GM18951 (cell line): ENCODE measurements around the gene ZNF468.
"Not testable (repeated sequence)": the region's sequence is repeated elsewhere in the genome, so short reads cannot be mapped to it uniquely, and the experiment has no call there.

Source experiments
- POLR2A ChIP-seq: IDR thresholded peaks from 4 replicates; pipeline ENCODE4 v1.6.1; 2011; ENCODE audit warnings: mild to moderate bottlenecking; ENCODE audit not compliant: insufficient read length, insufficient read depth; ENCODE audit errors: extremely low read depth
- in situ Hi-C: fragments of 300-500 bp; cut with MboI; formaldehyde crosslinking; loops from one replicate; pipeline ENCODE4 v1.12.0; 2022; ENCODE audit warnings: low sequenced_read_pairs, mixed read lengths, inconsistent platforms; ENCODE audit not compliant: unreplicated experiment

ZNF468 gene

DNA sequence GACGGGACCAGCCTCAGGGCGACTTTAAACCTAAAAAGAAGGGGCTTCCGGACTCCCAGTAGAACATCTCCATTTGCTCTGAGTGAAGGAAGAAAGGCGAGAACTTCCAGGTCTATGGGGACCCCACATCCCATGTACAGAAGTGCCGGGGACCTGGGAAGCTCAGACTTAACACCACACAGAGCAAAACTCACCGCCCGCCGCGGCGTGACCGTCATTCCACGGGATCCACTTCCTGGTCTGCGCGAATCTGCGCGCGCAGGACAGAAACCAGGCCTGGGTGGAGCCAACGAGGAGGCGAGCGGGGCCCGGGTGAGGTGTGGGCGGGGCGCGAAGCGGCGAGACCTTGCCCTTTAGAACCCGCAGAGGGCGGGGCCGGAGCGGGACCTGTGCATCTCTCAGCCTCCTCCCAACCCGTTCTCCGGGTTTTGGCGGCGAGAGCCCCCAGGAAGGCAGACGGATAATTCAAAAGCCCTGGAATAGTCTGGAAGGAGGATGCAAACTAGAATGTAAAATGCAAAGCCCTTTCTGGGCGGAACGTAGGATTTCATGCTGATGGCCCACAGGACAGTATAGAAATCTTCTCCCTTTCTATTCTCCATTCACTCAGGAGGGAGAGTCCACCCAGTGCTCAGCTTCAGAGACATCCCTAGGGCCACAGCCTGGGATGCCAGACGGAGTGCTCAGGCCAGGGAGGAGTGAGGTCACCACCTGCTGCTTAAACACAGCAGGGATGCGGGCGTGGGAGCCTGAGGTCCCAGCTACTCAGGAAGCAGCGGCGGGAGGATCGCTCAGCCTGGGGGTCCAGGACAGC lies at the start of gene ZNF468:
ZNF468 (minus strand) TSS at position 242 of the 814 bp plus-strand sequence. CDS start 3,347 bp downstream, outside the sequence.
- in situ Hi-C loops: not testable (repeated sequence)
- TF ChIP-seq POLR2A: peak; percentile 76

DNA sequence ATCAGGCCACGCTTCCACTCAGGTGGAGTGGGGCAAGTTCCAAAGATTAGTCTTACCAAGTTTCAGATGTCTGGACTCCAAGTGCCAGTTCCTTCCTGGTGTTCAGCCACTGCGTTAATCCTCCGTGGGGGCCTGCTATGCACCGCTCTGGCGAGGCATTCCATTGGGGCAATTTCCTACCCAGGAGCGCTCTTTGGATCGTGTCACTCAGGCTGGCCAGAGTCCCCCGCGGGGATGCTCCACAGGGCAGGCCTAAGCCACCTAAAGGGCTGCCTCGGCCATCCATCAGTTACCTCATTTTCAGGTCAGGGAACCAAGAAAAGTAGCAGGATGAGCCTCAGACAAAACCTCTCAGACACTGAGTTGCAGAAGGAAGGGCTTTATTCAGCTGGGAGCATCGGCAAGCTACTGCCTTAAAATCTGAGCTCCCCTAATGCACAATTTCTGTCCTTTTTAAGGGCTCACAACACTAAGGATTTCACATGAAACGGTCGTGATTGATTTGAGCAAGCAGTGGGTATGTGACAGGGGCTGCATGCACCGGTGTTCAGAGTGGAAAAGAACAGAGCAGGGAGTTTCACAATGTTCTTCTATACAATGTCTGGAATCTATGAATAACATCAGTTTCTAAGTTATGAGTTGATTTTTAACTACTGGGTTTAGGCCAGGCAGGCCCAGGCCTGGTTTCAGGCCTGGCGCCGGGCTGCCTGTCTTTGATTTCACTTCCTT lies 46.8 kb upstream of the ZNF468 start:
- in situ Hi-C loops: not testable (repeated sequence)

DNA sequence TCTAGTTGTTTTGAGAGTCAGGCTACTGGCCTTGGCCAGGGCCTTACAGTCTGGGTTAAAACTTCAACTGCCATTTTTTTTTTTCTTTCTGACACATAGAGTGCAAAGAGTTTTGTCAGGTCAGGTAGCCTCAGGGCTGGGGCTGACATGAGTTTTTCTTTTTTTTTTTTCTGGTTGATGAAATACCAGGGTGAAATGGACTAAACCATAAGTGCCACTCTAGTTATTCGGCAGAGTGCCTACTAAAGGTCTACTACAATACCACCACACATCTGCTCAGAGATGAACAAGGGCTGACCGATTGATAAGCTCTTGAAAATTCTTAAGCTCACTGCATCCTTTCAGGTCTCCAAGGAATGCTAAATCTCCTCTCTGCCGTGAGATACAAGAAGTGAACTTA lies 44.4 kb upstream of the ZNF468 start:
- no peak for TF ChIP-seq POLR2A
- in situ Hi-C loops: no loop called here

DNA sequence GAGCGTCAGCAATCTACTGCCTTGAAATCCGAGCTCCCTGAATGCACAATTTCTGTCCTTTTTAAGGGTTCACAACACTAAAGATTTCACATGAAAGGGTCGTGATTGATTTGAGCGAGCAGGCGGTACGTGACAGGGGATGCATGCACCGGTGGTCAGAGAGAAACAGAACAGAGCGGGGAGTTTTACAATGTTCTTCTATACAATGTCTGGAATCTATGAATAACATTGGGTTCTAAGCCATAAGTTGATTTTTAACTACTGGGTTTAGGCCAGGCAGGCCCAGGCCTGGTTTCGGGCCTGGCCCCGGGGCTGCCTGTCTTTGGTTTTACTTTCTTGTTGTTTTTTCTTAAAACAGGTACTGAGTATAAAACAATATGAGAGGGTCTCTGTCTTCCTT lies 41.2 kb upstream of the ZNF468 start:
- in situ Hi-C loops: not testable (repeated sequence)

DNA sequence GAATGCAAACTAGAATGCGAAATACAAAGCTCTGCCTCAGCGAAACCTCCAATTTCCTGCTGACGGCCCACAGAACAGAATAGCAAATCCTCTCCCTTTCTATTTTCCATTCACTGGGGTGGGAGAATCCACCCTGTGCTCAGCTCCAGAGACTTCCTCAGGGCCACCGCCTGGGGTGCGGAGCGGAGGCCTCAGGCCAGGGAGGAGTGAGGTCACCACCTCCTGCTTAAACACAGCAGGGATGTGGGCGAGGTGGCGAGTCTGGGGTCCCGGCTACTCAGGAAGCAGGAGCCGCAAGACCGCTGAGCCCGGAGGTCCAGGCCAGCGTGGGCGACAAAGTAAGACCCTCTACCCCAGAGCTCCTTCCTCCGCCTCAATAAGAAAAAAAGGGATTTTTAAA lies 40.7 kb upstream of the ZNF468 start:
- TF ChIP-seq POLR2A: no peak

DNA sequence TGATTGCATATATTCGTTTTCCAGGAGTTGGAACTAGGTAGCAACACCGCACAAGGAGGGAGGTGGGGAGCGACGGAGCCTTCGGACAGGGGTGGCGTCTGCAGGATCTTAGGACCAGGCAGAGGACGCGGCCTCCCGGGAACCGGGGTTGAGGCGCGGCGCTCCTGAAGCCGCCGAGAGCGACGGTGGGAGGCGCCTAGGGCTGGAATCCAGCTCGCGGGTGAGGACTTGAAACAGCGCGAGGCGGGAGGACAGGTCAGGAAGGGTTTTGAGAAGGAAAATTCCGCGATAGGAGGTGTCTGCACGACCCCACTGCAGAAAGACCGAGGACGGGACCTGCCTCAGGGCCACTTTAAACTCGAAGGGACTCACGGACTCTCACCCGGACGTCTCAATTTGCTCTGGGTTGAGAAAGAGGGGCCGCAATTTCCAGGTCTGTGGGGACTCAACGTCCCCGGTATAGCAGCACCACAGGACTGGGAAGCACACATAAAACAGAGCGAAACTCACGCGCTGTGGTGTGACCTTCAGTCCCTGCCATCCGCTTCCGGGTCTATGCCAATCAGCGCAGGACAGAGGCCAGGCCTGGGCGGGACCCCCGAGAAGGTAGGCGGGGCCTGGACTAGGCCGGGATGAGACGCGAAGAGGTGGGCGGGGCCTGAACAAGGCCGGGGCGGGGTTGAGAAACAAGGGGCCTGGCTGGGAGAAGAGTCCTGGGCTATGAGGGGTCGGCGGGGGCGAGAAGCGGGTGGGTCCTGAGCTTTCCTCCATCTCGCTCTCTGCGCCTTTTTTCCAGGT lies 39.9 kb upstream of the ZNF468 start, which contains the start of gene ZNF320:
ZNF320 (minus strand) TSS at position 498 of the 798 bp plus-strand sequence. CDS start 7,380 bp downstream, outside the sequence.
- TF ChIP-seq POLR2A: peak; percentile 86
- in situ Hi-C loops: no loop called here

More for the DNA sequence above, 40.7 kb upstream of the ZNF468 start:
- in situ Hi-C loops: no loop called here

DNA sequence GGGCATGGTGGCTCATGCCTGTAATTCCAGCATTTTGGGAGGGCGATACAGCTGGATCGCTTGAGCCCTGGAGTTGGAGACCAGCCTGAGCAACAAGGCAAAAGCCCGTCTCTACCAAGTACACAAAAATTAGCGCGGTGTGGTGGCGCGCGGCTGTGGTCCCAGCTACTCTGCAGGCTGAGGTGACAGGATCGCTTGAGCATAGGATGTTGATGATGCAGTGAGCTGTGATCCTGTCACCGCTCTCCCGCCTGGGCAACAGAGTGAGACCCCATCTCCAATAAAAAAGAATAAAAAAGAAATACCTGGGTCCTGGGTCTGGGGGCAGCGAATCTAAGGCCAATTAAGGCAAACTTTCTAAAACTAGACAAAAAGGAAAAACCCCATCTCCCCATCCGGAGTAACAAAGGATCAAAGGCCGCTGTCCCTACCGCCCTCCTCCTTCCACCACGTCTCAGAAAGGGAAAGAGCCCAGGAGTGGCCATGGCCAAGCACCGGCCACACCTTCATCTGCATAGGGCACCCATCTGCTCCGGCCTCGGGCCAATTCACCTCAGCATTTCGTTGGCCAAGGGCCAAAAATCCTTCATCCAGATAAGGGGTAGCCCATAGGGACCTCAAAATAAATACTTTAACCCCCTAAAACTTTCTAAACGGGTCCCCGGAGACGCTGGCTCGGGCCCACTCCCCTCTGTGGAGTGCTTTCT lies 39.2 kb upstream of the ZNF468 start:
- in situ Hi-C loops: no loop called here
- TF ChIP-seq POLR2A: no peak

DNA sequence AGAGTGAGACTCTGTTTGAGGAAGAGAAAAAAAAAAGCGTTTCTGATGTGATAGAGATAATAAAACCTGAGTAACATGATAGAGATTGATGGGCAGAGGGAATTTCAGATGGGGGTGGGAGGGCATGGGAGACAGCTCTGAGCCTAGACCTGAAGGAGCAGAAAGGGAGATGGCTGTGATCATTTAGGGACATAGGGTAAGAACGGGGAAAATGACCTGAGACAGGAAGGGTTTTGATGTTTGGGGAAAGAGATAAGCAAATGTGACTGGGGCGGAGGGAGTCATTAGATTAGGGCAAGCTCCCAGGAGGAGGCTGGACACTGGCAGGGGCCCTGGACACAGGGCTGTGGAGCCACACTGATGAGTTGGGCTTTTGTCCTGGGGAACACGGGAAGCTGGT lies 33.9 kb upstream of the ZNF468 start:
- no peak for TF ChIP-seq POLR2A
- in situ Hi-C loops: no loop called here

DNA sequence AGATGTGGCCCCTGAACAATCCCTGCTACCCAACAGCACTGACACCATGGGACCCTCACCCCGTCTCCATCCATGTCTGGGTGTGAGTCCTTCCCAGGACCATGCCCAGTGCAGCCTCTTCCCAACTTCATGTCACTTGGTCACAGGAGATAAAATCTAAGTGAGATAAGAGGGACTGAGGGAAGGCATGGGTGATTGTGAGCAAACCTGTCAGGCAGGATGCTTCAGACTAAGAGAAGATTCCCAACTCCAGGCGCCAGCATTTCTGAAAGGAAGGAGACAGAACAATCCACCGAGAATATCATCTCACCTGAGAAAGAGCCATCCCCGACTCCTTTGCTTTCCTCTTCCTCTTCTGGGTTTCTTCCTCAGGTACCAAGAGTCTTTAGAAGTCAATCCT lies 32.5 kb upstream of the ZNF468 start:
- in situ Hi-C loops: no loop called here
- TF ChIP-seq POLR2A: no peak

DNA sequence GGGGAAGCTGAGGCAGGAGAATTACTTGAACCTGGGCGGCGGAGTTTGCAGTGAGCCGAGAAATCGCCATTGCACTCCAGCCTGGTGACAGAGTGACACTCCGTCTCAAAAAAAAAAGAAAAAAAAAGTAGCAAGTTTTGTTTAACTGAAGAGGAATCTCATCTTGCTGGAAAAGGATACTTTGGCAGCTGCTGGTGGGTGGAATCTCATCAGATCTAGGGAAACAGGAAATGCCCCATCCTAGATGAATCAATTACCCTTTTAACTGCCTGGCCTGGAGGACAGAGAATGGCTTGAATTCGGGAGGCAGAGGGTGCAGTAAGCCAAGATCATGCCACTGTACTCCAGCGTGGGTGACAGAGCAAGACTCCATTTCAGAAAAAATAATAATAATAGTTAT lies 31.7 kb upstream of the ZNF468 start:
- TF ChIP-seq POLR2A: no peak
- in situ Hi-C loops: no loop called here

DNA sequence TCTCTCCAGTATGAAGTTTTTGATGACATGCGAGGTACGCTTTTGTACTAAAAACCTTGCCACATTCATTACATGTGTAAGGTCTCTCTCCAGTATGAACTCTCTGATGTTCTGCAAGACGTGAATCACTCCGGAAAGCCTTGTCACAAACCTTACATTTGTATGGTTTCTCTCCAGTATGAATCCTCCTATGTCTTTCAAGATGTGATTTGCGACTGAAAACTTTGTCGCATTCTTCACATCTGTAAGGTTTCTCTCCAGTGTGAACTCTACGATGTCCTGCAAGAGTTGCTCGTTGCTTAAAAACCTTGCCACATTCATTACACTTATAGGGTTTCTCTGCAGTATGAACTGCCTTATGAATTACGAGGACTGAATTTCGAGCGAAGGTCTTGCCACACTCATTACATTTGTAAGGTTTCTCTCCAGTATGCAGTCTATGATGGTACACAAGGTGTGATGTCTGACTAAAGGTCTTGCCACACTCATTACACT lies 23.5 kb upstream of the ZNF468 start:
- TF ChIP-seq POLR2A: no peak
- in situ Hi-C loops: no loop called here

DNA sequence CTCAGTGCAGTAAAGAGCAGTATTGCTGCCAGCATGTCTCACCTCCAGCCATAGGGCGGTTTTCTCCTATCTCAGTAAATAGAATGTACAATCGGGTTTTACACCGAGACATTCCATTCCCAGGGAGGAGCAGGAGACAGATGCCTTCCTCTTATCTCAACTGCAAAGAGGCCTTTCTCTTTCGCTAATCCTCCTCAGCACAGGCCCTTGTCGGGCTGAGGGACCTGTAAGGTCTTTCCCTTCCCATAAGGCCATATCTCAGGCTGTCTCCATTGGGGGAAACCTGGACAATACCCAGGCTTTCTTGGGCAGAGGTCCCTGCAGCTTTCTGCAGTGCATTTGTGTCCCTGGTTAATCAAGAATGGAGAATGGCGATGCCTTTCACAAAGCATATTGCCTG lies 15.6 kb upstream of the ZNF468 start:
- in situ Hi-C loops: not testable (repeated sequence)

DNA sequence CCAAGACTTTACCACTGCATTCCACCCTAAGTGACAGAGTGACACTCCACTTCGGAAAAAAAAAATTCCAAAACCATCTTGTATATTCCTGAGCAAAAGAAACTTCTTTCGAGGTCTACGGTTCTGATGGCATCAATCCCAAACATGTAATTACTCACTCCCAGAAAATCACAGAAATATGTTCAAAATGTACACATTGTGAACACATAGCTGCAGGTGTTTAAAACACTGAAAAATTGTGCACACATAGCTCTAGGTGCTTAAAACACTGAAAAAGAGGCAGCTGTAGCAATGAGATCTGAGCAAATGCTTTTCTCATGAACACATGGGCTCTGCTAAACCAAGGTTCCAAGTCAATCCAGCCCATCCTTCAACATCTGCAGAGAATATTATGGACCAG lies 14.0 kb upstream of the ZNF468 start:
- TF ChIP-seq POLR2A: no peak
- in situ Hi-C loops: no loop called here

DNA sequence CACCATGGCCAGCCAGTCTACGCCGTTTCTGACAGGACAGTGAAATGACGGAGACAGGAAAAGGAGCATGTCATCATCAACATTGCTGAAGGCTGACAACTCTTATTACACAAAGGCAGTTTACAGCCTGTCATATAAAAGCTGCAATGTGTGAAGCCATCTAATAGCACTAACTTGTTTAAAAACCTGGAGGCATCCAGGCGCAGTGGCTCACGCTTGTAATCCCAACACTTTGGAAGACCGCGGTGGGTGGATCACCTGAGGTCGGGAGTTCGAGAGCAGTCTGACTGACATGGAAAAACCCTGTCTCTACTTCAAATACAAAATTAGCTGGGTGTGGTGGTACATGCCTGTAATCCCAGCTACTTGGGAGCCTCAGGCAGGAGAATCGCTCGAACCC lies 10.6 kb upstream of the ZNF468 start:
- in situ Hi-C loops: not testable (repeated sequence)

DNA sequence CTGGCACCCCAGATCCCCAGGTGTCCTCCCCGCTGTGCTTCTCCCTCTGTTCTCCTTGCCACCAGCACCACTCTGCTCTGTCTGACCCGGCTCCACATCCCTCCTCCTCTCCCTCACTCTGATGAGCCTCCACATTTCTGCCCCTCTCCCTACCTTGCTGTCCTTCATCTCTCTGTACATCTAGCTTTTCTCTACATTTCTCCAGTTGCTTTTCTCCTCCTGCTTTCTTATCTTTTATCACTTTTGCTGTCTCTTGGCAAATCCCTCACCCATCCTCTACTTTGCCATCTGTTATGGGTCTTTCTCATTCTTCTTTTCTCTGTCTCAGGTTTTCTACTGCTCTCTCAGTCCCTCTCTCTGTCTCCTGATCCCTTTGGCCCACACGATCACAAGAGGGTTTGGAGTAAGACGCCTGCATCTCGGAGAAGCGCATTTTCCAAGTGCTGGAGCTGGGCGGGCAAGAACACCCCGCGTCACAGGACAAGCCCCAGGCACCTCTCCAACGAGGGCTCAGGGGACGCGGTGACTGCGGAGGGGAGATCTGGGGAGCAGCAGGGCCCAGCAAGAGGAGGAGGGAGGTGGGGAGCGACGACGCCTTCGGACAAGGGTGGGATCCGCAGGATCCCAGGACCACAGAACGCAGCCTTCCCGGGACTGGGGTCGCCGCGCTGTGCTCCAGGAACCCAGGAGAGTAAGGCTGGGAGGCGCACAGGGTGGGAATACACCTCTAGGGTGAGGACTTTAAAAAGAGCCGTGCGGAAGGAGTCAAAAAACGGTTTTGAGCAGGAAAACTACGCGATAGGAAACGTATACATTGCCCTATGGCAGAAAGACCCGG lies 660 bp downstream of the ZNF468 start:
- in situ Hi-C loops: not testable (repeated sequence)

DNA sequence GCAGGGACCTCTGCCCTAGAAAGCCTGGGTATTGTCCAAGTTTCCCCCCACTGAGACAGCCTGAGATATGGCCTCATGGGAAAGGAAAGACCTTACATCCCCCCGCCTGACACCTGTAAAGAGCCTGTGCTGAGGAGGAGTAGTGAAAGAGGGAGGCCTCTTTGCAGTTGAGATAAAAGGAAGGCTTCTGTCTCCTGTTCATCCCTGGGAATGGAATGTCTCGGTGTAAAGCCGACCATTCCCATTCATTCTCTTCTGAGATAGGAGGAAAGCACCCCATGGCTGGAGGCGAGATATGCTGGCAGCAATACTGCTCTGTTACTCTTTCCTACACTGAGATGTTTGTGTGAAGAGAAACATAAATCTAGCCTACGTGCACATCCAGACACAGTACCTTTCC lies 10.1 kb downstream of the ZNF468 start:
- in situ Hi-C loops: not testable (repeated sequence)
